Liver (tissue), 9 donors: ENCODE results near the gene TNFAIP1. TPM values are rescaled to one million over a fixed set of nuclear protein-coding genes. Genes with fewer than 3 reads are reported as not detected.

Source experiments
- DNase-seq: peaks from one replicate; pipeline ENCODE4 v3.0.0-alpha.2; 2017; ENCODE audit warnings: low spot score
- H3K27ac ChIP-seq, 2 donors: one replicate each; pipeline ENCODE4 v1.7.0; 2013; ENCODE audit warnings: inconsistent platforms in 2 of 2, low read length in 2 of 2, control low read depth in 1 of 2, low read depth in 1 of 2, mild to moderate bottlenecking in 1 of 2
- H3K27me3 ChIP-seq, 4 donors: one replicate each; pipeline versions ENCODE4 v1.6.1 to v1.7.0; 2013; ENCODE audit warnings: low read length in 3 of 4, inconsistent platforms in 1 of 4, mild to moderate bottlenecking in 1 of 4, moderate library complexity in 1 of 4; ENCODE audit not compliant: control insufficient read depth in 4 of 4, insufficient read depth in 4 of 4
- H3K36me3 ChIP-seq, 4 donors: one replicate each; pipeline versions ENCODE4 v1.6.1 to v1.7.0; 2013; ENCODE audit warnings: low read length in 3 of 4, mild to moderate bottlenecking in 3 of 4, low read depth in 1 of 4, moderate library complexity in 1 of 4; ENCODE audit not compliant: control insufficient read depth in 4 of 4, insufficient read depth in 3 of 4
- H3K4me1 ChIP-seq, 4 donors: one replicate each; pipeline versions ENCODE4 v1.6.1 to v1.7.0; 2013; ENCODE audit warnings: low read length in 3 of 4, mild to moderate bottlenecking in 3 of 4, moderate library complexity in 1 of 4; ENCODE audit not compliant: control insufficient read depth in 4 of 4, insufficient read depth in 4 of 4
- H3K4me3 ChIP-seq, 3 donors: one replicate each; pipeline versions ENCODE4 v1.6.1 to v1.7.0; 2013; ENCODE audit warnings: low read length in 3 of 3, control low read depth in 1 of 3, low read depth in 1 of 3, mild to moderate bottlenecking in 1 of 3
- H3K9ac ChIP-seq, 2 donors: one replicate each; pipeline ENCODE4 v1.7.0; 2013; ENCODE audit warnings: low read length in 2 of 2, mild to moderate bottlenecking in 2 of 2, moderate library complexity in 2 of 2, control low read depth in 1 of 2, low read depth in 1 of 2
- H3K9me3 ChIP-seq, 4 donors: one replicate each; pipeline versions ENCODE4 v1.6.1 to v1.7.0; 2013; ENCODE audit warnings: low read length in 3 of 4; ENCODE audit not compliant: control insufficient read depth in 4 of 4
- ATF3 ChIP-seq: IDR thresholded peaks from 2 replicates; pipeline ENCODE4 v1.6.1; 2016; ENCODE audit warnings: antibody characterized with exemption
- CTCF ChIP-seq: fragments of 150-350 bp; IDR thresholded peaks from 2 replicates; pipeline ENCODE4 v1.5.1; 2017; ENCODE audit warnings: improper control_type of control experiment, low read depth, low read length; ENCODE audit not compliant: missing input control
- FOXA1 ChIP-seq: IDR thresholded peaks from 2 replicates; pipeline ENCODE4 v1.6.1; 2016; ENCODE audit warnings: antibody characterized with exemption
- GABPA ChIP-seq, 2 donors: IDR thresholded peaks in 1 of 2; conservative IDR thresholded peaks in 1 of 2; 2 replicates each; pipeline ENCODE4 v1.6.1; 2016; ENCODE audit warnings: antibody characterized with exemption in 2 of 2, mild to moderate bottlenecking in 1 of 2, moderate library complexity in 1 of 2
- HNF4A ChIP-seq, 2 donors: conservative IDR thresholded peaks; 2 replicates each; pipeline ENCODE4 v1.6.1; 2016; ENCODE audit warnings: antibody characterized with exemption in 2 of 2, mild to moderate bottlenecking in 2 of 2
- HNF4G ChIP-seq: IDR thresholded peaks from 2 replicates; pipeline ENCODE4 v1.6.1; 2016; ENCODE audit warnings: antibody characterized with exemption
- JUND ChIP-seq, 2 donors: IDR thresholded peaks; 2 replicates each; pipeline ENCODE4 v1.6.1; 2016; ENCODE audit warnings: antibody characterized with exemption in 2 of 2
- RAD21 ChIP-seq, 2 donors: IDR thresholded peaks; 2 replicates each; pipeline ENCODE4 v1.6.1; 2016; ENCODE audit warnings: antibody characterized with exemption in 2 of 2, mild to moderate bottlenecking in 2 of 2
- REST ChIP-seq: IDR thresholded peaks from 2 replicates; pipeline ENCODE4 v1.6.1; 2016; ENCODE audit warnings: antibody characterized with exemption, mild to moderate bottlenecking
- RXRA ChIP-seq, 2 donors: IDR thresholded peaks; 2 replicates each; pipeline ENCODE4 v1.6.1; 2017 to 2018; ENCODE audit warnings: antibody characterized with exemption in 2 of 2, mild to moderate bottlenecking in 1 of 2
- SP1 ChIP-seq: IDR thresholded peaks from 2 replicates; pipeline ENCODE4 v1.6.1; 2018; ENCODE audit warnings: antibody characterized with exemption, mild to moderate bottlenecking
- YY1 ChIP-seq: IDR thresholded peaks from 2 replicates; pipeline ENCODE4 v1.6.1; 2016; ENCODE audit warnings: antibody characterized with exemption, mild to moderate bottlenecking
- WGBS: extraction: QIAGEN DNeasy Blood & Tissue Kit; methylation state at CpG from one replicate; pipeline ENCODE4 v1.1.7; 2013; 5-methylcytosine and 5-hydroxymethylcytosine counted together
- polyA plus RNA-seq, 2 donors: library from polyadenylated mRNA; stranded (reverse) in 1 of 2; unstranded in 1 of 2; fragments of 200-250 nt in 1 of 2; fragments of >200 nt in 1 of 2; fragmentation: Nextera tagmentation in 1 of 2; extraction: Ambion mirVana in 1 of 2; gene quantifications; one replicate each; pipeline versions ENCODE4 v1.2.1 to v1.2.3, GENCODE V29; 2013 to 2015
- total RNA-seq, 2 donors: library from RNA; depleted of rRNA; stranded (reverse); fragments of >200 nt; gene quantifications; one replicate each; pipeline ENCODE4 v1.2.3, GENCODE V29; 2014
- TF ChIP-seq, protein P1 (sequence below): IDR thresholded peaks from 2 replicates; pipeline ENCODE4 v1.6.1; 2016; ENCODE audit warnings: antibody characterized with exemption
- TF ChIP-seq, protein P2 (sequence below): IDR thresholded peaks from 2 replicates; pipeline ENCODE4 v1.6.1; 2016; ENCODE audit warnings: antibody characterized with exemption
- donor health status: healthy.
- donor health status: healthy.
- donor health status: healthy.
- donor health status: healthy.
- donor health status: healthy.

The TNFAIP1 gene
- total and polyA plus RNA-seq, 4 donors: 11.7 to 31.7 (median 19.6) TPM

GRCh38 chr17:28391401-28391800 lies 55.8 kb downstream of the TNFAIP1 start:
- Histone ChIP-seq H3K9me3 (no peaks in the 10 kb centered on the region), H3K4me1 (no peaks in the 10 kb centered on the region), H3K27me3 (no peaks in the 10 kb centered on the region), H3K27ac (no peak overlapping the region), H3K36me3 (peaks cover 2 to 19% (median 8%) of the 10 kb centered on the region in 4 donors), H3K4me3 (no peak overlapping the region), H3K9ac (no peak overlapping the region)
- DNase-seq: no peak
- 50% methylated on average over 2 of the region's 2 CpGs for WGBS
- TF ChIP-seq REST (no peak), ATF3 (no peak), HNF4A (conservative IDR thresholded peaks at IDR 0.05) (no peak), SP1 (no peak), HNF4G (no peak), RAD21 (IDR thresholded peaks at IDR 0.05) (no peak), JUND (IDR thresholded peaks at IDR 0.05) (no peak), YY1 (no peak), RXRA (IDR thresholded peaks at IDR 0.05) (no peak)
- TF ChIP-seq, protein P1, sequence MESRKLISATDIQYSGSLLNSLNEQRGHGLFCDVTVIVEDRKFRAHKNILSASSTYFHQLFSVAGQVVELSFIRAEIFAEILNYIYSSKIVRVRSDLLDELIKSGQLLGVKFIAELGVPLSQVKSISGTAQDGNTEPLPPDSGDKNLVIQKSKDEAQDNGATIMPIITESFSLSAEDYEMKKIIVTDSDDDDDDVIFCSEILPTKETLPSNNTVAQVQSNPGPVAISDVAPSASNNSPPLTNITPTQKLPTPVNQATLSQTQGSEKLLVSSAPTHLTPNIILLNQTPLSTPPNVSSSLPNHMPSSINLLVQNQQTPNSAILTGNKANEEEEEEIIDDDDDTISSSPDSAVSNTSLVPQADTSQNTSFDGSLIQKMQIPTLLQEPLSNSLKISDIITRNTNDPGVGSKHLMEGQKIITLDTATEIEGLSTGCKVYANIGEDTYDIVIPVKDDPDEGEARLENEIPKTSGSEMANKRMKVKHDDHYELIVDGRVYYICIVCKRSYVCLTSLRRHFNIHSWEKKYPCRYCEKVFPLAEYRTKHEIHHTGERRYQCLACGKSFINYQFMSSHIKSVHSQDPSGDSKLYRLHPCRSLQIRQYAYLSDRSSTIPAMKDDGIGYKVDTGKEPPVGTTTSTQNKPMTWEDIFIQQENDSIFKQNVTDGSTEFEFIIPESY: no peak
- TF ChIP-seq, protein P2, sequence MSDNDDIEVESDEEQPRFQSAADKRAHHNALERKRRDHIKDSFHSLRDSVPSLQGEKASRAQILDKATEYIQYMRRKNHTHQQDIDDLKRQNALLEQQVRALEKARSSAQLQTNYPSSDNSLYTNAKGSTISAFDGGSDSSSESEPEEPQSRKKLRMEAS: no peak

- H3K9me3 ChIP-seq: no peaks in the 10 kb centered on the region
- H3K27me3 ChIP-seq: no peaks in the 10 kb centered on the region
- H3K27ac ChIP-seq: no peak overlapping the region
- H3K4me1 ChIP-seq: peaks cover under 1 to 2% (median under 1%) of the 10 kb centered on the region in 4 donors
- 85% methylated on average over 10 of the region's 10 CpGs for WGBS
- TF ChIP-seq FOXA1: no peak
- TF ChIP-seq RAD21 (IDR thresholded peaks at IDR 0.05): no peak
- TF ChIP-seq REST: no peak
- TF ChIP-seq CTCF: no peak
- no peak for TF ChIP-seq YY1
- TF ChIP-seq GABPA (IDR thresholded peaks at IDR 0.05 in 1 of 2, conservative IDR thresholded peaks at IDR 0.05 in 1 of 2): no peak
- TF ChIP-seq ATF3: no peak
- TF ChIP-seq, protein P2: no peak
- H3K36me3 ChIP-seq: peaks cover 2 to 19% (median 11%) of the 10 kb centered on the region in 4 donors
- no peak overlapping the region for H3K9ac ChIP-seq
- H3K4me3 ChIP-seq: no peak overlapping the region
- no peak for DNase-seq
Observed at GRCh38 chr17:28392491-28392890, 56.9 kb downstream of the TNFAIP1 start.
